Amniotic epithelial cell (primary cell): Measurements from ENCODE around the gene ABCC3.

Source experiments
- DNase-seq: peaks from one replicate; pipeline ENCODE4 v3.0.0-alpha.2; 2010; ENCODE audit warnings: low read depth

The ABCC3 gene

GRCh38 chr17:50642722-50643656 is 8.3 kb downstream of the ABCC3 start:
- DNase-seq, result peak; percentile 60

DNA sequence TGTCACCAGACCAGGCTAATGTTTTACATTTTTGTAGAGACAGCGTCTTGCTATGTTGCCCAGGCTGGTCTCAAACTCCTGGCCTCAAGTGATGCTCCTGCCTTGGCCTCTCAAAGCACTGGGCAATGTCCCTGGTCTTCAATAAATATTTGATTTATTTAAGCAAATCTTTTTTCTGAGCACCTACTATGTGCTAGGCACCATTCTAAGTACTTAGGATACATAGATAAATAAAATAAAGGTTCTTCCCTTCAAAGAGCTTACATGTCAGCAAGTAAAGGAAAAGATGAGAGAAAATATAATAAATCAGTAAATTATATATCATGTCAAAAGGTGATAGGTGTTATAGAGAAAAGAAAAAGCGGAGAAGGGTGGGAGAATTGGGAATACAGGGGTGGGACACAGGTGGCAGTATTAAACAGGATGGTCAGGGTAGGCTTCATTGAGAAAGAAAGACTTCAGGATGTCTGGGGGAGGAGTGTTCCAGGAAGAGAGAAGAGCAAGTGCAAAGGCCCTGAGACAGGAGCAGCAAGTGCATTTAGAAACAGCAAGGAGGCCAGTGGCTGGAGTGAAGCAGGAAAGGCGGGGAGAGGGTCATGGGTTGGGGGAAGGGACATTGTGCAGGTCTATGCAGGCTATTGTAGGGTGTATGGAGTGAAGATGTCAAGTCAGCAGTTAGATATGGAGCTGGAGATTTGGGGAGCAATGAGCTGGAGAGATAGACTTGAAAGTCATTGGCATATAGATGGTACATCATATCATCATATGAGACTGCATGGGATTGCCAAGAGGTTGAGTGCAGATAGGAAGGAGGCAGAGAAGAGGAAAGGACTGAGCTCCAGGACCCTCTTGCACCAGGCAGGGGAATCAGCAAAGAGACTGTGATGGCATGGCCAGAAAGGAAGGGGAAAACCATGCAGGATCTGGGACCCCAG is 11.3 kb downstream of the ABCC3 start:
- no peak for DNase-seq

DNA sequence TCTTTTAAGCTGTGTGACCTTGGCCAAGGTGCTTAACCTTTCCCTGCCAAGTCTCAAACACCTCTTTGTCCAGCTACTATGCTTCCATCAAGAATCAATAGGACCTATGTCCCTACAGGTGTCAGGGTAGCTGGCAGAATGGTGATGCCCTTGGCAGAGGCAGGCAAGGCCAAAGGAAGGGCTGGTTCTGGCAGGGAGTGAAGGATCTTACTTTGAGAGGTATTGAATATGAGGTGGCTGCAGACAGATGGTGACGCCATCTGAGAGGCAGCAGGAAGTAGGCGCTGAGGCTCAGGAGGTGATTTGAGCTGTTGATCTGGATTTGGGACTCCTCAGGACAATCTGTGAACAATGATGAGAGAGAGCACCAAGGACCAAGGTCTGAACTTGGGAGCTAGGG is 12.5 kb downstream of the ABCC3 start:
- no peak for DNase-seq

DNA sequence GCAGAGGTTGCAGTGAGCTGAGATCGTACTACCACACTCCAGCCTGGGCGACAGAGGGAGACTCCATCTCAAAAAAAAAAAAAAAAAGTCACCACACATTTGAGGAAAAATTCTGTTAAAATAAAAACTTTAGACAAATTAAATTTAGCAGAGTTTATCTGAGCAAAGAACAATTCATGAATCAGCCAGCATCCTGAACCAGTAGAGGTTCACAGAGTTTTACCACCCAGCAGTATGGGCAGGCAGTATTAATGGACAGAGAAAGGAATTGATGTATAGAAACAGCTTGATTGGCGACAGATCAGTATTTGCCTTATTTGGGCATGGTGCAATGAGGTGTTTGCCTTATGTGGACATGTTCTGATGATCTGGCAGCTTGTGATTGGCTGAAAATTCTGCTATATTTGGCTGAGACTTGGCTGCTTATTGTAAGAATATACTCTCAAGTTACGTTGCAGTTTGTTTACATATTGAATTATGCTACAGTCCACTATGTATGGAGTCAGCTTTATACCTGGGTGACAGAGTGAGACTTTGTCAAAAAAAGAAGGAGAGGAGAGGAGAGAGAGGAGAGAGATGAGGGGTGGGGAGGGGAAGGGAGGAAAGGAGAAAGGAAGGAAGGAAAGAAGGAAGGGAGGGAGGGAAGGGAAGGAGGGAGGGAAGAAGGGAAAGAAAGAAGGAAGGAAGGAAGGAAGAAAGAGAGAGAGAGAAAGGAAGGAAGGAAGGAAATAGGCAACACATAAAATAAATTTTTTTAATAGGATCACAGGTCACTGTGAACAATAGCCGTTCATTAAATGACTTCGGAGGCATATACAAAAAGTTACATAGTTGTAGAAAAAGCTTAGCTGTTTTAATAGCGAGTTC is 14.6 kb downstream of the ABCC3 start:
- DNase-seq, result peak; percentile 28

- DNase-seq, result no peak
These were observed 17.0 kb downstream of the ABCC3 start for GRCh38 chr17:50651661-50652060.

DNA sequence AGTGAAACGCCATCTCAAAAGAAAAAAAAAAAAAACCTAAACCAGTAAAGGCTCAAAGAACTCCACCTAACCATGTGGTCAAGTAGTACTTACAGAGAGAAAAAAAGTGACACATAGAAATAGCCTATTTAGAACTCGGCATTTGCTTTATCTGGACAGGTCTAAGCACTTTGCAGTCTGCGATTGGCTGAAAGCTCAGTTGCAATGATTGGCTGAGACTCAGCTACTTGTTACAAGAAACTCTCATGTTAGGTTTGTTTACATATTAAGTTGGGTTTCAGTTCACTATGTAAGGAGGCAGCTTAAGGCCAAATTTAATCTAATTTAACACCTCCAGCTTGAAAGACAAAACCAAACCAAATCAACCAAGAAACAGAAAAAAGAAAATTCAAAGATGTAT is 19.1 kb downstream of the ABCC3 start:
- DNase-seq, result no peak

GRCh38 chr17:50656509-50656908 is 21.8 kb downstream of the ABCC3 start:
- no peak for DNase-seq

DNA sequence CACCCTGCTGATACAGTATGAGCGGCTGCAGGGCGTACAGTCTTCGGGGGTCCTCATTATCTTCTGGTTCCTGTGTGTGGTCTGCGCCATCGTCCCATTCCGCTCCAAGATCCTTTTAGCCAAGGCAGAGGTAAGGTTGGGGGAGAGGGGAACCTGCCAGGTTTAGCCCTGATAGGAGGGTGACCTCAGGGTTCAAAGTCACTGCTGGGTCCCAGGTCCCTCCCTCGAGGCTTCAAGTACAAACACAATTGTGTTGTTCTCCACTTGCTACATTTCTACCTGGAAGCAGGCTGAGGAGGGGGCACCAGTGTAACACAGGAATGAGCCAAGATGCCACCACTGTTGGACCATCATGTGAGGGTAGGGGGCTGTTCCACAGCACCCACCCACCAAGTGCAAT is 22.4 kb downstream of the ABCC3 start:
- DNase-seq, result no peak

- no peak for DNase-seq
These were observed 22.9 kb downstream of the ABCC3 start for GRCh38 chr17:50657627-50658026.

DNA sequence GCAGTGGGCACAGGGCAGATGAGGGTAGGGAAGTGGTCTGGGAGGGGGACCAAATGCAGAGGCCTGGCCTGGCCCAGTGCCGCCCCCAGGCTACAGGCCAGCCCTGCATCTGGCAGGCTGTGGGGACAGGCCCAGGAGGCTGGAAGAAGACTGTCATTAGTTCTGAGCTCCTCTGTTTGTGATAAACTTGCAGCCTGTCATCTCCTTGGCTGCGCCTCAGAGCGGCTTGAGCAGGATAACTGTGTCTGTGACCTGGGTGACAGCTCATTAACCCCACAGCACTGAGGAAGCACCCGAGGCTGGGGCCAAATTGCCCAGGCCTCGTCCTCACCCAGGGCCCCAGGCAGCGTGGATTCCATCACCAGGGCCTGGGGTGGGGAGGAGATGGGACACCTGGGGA is 23.9 kb downstream of the ABCC3 start:
- DNase-seq, result no peak

DNA sequence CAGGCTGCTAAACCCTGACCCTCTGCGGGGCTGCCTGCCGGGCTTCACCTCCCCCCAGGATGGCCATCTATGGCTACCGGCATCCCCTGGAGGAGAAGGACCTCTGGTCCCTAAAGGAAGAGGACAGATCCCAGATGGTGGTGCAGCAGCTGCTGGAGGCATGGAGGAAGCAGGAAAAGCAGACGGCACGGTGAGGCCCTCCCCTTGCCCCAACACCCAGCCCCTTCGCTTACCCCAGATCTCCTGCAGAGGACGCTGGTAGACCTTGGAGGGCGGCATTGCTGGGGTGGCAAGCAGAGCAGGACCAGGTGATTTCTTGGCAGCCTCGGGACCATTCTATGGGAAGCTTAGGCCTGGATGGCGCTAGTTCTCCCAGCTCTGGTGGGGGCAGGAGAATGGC is 24.5 kb downstream of the ABCC3 start:
- no peak for DNase-seq

GRCh38 chr17:50660042-50660886 is 25.6 kb downstream of the ABCC3 start:
- peak; percentile 35 for DNase-seq

DNA sequence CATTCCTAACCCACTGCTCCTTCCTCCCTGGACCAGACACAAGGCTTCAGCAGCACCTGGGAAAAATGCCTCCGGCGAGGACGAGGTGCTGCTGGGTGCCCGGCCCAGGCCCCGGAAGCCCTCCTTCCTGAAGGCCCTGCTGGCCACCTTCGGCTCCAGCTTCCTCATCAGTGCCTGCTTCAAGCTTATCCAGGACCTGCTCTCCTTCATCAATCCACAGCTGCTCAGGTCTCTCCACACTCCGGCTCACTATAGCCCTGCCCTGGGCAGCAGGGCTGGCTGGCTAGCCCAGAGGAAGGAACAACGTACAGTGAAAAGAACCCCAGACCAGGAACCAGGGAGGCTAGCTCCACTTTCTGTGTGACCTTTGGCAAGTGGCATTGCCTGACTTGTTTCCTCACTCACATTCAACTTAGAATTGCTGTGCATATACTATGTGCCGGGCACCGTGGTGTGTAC is 26.2 kb downstream of the ABCC3 start:
- no peak for DNase-seq

- no peak for DNase-seq
These were observed 26.7 kb downstream of the ABCC3 start for GRCh38 chr17:50661348-50661747.

DNA sequence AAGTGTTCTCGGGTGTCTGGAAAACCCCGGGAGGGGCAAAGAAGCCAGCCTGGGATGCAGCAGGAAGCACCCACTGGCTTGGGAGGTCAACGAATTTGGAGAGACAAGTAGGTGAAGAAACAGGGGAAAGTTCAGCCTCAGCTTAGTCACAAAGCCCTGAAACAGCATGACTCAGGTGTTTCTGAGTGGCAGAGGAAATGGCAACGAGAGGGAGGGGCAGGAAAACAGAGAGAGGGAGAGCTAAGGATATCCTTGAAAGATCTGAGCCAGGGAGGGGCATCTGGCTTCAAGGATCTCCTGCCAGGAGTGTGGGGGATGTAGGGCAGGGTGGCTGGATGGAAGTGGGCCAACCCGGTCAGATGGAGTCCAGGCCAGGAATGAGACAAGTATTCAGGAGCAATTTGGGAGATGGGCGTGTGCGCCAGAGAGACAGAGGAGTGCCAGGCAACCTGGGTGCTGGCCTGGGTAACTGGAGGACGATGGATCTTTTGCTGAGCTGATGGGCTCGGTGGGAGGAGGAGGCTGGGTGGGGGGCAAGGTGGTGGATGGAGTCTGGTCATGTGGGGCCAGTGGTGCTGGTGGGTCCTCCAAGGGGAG is 27.2 kb downstream of the ABCC3 start:
- peak; percentile 94 for DNase-seq

GRCh38 chr17:50662632-50663225 is 28.0 kb downstream of the ABCC3 start:
- DNase-seq, result no peak

- no peak for DNase-seq
These were observed 29.2 kb downstream of the ABCC3 start for GRCh38 chr17:50663812-50664374.

DNA sequence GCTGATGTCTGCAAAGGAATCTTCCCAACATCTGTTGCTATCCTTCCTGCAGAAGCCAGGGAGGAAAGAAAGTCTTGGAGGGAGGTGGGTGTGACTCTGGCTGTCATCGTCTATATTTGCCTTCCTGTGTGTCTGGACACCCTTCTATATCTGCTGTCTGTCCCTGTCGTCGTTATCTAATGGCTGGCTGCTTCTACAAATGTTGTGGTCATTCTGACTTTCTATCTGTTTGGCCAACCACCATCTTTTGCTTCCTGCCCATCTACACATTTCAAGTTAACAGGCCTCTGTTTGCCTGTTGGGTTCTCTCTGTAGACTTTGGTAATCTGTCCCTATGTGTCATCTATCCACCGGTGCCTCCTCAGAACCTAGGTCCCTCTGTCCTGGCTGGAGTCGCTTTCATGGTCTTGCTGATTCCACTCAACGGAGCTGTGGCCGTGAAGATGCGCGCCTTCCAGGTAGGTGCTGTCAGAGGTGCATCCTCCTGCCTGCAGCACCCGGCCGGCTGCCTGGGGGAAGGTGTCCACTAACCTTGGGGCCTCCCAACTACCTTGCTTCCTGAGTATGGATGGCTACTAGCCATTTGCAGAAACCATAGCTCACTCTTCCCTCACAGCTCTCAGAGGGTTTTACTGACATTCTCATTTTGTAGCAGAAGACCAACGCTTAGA is 30.2 kb downstream of the ABCC3 start:
- no peak for DNase-seq

- no peak for DNase-seq
These were observed 31.2 kb downstream of the ABCC3 start for GRCh38 chr17:50665838-50666237.
